OCI-LY7 (cell line): ENCODE results near the gene TMEM147. TPM values are rescaled to one million over a fixed set of nuclear protein-coding genes. Genes with fewer than 3 reads are reported as not detected.

Experiments
- BruUV-seq: library from RNA; stranded (reverse); fragments of 400-500 nt; replicated peaks from 2 replicates; lab custom pipeline; 2021; lab: Mats Ljungman, UMichigan
- CTCF ChIA-PET: fragments of 300-600 bp; sonication (Branson Sonifier 250); formaldehyde crosslinking; loops from one replicate; lab custom pipeline; 2022; ENCODE audit warnings: antibody characterized with exemption; ENCODE audit not compliant: unreplicated experiment; lab: Charles Lee
- POLR2A ChIA-PET: fragments of 300-600 bp; sonication (Branson Sonifier 250); formaldehyde crosslinking; loops from one replicate; lab custom pipeline; 2022; ENCODE audit warnings: antibody characterized with exemption; lab: Charles Lee
- DNase-seq: peaks from one replicate; pipeline ENCODE4 v3.0.0-alpha.2; 2015; ENCODE audit warnings: low spot score
- H2AFZ ChIP-seq: fragments of 200-600 bp; sonication (generic), shearing (Covaris generic); 2 replicates; pipeline ENCODE4 v1.6.1; 2014; ENCODE audit warnings: mild to moderate bottlenecking, antibody characterized with exemption, low read length, moderate library complexity
- H3K27ac ChIP-seq: fragments of 200-600 bp; sonication (generic); 2 replicates; pipeline ENCODE4 v1.5.1; 2014; ENCODE audit warnings: mixed run types, low read depth, mild to moderate bottlenecking, moderate library complexity, low read length, inconsistent platforms; ENCODE audit not compliant: poor library complexity, severe bottlenecking
- H3K36me3 ChIP-seq: fragments of 200-600 bp; sonication (generic); 2 replicates; pipeline ENCODE4 v1.6.1; 2014; ENCODE audit warnings: mild to moderate bottlenecking, antibody characterized with exemption, low read length, moderate library complexity, mixed read lengths; ENCODE audit not compliant: insufficient read depth
- H3K4me1 ChIP-seq: fragments of 200-600 bp; sonication (generic); 2 replicates; pipeline ENCODE4 v1.5.1; 2014; ENCODE audit warnings: mild to moderate bottlenecking, low read length; ENCODE audit not compliant: insufficient read depth, poor library complexity, severe bottlenecking
- H3K4me2 ChIP-seq: fragments of 200-600 bp; sonication (generic); 2 replicates; pipeline ENCODE4 v1.6.1; 2014; ENCODE audit warnings: mild to moderate bottlenecking, low read length
- H3K4me3 ChIP-seq: fragments of 200-600 bp; sonication (generic); 2 replicates; pipeline ENCODE4 v1.5.1; 2014; ENCODE audit warnings: mild to moderate bottlenecking, low read depth, low read length; ENCODE audit not compliant: poor library complexity, severe bottlenecking
- H3K79me2 ChIP-seq: fragments of 200-600 bp; sonication (generic); 2 replicates; pipeline ENCODE4 v1.6.1; 2016; ENCODE audit warnings: low read depth, mild to moderate bottlenecking, low read length, moderate library complexity, mixed read lengths; ENCODE audit not compliant: insufficient read depth
- H3K9me2 ChIP-seq: fragments of 200-600 bp; sonication (generic); 2 replicates; pipeline ENCODE4 v1.6.1; 2016; ENCODE audit warnings: mild to moderate bottlenecking, low read length, mixed read lengths; ENCODE audit not compliant: insufficient read depth
- H3K9me3 ChIP-seq: fragments of 200-600 bp; sonication (generic); 2 replicates; pipeline ENCODE4 v1.6.1; 2014; ENCODE audit warnings: mild to moderate bottlenecking, mixed run types, low read length, mixed read lengths
- H4K20me1 ChIP-seq: fragments of 200-600 bp; sonication (generic); 2 replicates; pipeline ENCODE4 v1.6.1; 2014; ENCODE audit warnings: mild to moderate bottlenecking, antibody characterized with exemption, low read length, moderate library complexity, mixed read lengths; ENCODE audit not compliant: insufficient read depth
- EZH2phosphoT487 ChIP-seq: fragments of 200-600 bp; sonication (generic); IDR thresholded peaks from 2 replicates; pipeline ENCODE4 v1.6.1; 2018; ENCODE audit warnings: low read depth, borderline replicate concordance, mild to moderate bottlenecking, mixed run types, antibody characterized with exemption, low read length, moderate library complexity, mixed read lengths
- intact Hi-C: fragments of 100-400 bp; cut with micrococcal nuclease; formaldehyde crosslinking; loops from one replicate; pipeline ENCODE4 v1.10.0; 2022; ENCODE audit not compliant: unreplicated experiment
- total RNA-seq, 2 experiments: library from RNA; depleted of rRNA in 1 of 2; stranded (reverse); fragments of >200 nt in 1 of 2; shearing (Covaris generic) in 1 of 2; gene quantifications; 2 replicates each; pipeline ENCODE4 v1.2.3, GENCODE V29; 2014 to 2022
- TF ChIP-seq, protein P1 (sequence below): fragments of 200-600 bp; sonication (generic); conservative IDR thresholded peaks from 2 replicates; pipeline ENCODE4 v1.5.1; 2014; ENCODE audit warnings: mild to moderate bottlenecking, antibody characterized with exemption, low read length, moderate library complexity, mixed read lengths

The TMEM147 gene
- total RNA-seq, 2 experiments from 2014 or later: 47.1 to 83.2 TPM

DNA sequence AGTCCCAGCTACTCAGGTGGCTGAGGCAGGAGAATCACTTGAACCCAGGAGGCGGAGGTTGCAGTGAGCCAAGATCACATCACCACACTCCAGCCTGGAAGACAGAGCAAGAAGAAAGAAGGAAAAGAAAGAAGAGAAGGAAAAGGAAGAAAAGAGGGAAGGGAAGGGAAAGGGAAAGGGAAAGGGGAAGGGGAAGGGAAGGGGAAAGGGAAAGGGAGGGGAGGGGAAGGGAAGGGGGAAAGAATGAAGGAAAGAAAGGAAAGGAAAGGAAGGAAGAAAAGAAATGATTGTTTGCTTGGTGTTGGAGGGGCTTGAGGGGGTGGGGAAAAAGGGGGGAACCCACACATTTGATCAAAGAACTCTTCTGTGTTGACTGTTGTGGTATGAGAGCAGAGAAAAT is 50.5 kb downstream of the TMEM147 start:
- Histone ChIP-seq H3K27ac (no peak overlapping the region), H3K9me2 (no peaks in the 10 kb centered on the region), H3K4me2 (no peak overlapping the region), H3K4me3 (no peak overlapping the region), H3K4me1 (peaks cover 5% of the 10 kb centered on the region), H4K20me1 (no peaks in the 10 kb centered on the region), H3K36me3 (no peaks in the 10 kb centered on the region), H3K79me2 (no peaks in the 10 kb centered on the region), H2AFZ (peak overlapping the region; percentile 65; the same call in 1 of the 2 replicates), H3K9me3 (no peaks in the 10 kb centered on the region)
- BruUV-seq: no TSS peak
- intact Hi-C loops: no loop called here
- TF ChIP-seq, protein P1, sequence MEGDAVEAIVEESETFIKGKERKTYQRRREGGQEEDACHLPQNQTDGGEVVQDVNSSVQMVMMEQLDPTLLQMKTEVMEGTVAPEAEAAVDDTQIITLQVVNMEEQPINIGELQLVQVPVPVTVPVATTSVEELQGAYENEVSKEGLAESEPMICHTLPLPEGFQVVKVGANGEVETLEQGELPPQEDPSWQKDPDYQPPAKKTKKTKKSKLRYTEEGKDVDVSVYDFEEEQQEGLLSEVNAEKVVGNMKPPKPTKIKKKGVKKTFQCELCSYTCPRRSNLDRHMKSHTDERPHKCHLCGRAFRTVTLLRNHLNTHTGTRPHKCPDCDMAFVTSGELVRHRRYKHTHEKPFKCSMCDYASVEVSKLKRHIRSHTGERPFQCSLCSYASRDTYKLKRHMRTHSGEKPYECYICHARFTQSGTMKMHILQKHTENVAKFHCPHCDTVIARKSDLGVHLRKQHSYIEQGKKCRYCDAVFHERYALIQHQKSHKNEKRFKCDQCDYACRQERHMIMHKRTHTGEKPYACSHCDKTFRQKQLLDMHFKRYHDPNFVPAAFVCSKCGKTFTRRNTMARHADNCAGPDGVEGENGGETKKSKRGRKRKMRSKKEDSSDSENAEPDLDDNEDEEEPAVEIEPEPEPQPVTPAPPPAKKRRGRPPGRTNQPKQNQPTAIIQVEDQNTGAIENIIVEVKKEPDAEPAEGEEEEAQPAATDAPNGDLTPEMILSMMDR: no peak
- TF ChIP-seq EZH2phosphoT487: no peak
- POLR2A ChIA-PET: no interaction called here
- DNase-seq: no peak
- CTCF ChIA-PET: no interaction called here

DNA sequence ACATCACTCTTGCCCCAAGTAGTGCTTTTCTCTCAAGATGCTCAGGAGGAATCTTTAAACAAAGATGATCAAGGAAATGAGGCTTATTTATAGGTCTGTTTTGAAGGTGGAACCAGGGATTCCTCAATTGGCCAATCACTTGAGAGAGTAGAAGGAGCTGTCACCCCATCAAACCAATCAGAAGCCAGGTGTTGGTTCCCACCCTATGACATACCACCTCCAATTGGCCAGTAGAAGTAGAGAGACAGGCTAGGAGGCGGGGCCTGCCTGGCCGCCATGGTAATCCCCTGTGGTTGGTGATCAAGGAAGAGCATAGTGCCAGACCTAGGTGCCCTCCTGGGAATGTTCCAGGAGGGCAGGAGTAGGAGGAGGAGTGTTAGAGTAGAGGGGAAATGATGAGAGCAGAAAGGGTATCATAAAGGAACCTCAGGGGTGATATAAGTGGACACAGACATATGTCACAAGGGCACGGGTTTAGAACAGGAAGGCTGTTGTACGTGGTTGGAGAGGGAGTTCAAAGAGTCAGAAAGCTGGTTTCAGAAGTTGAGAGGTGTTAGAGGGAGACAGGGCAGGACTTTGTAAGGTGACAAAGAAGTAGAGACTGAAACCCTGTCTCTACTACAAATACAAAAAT is 51.1 kb downstream of the TMEM147 start:
- Histone ChIP-seq H3K27ac (no peak overlapping the region), H3K79me2 (no peaks in the 10 kb centered on the region), H4K20me1 (no peaks in the 10 kb centered on the region), H3K4me1 (peaks cover 5% of the 10 kb centered on the region), H3K4me2 (no peak overlapping the region), H3K9me3 (no peaks in the 10 kb centered on the region), H3K9me2 (no peaks in the 10 kb centered on the region), H3K4me3 (no peak overlapping the region), H3K36me3 (no peaks in the 10 kb centered on the region), H2AFZ (peak overlapping the region; percentile 65; the same call in 1 of the 2 replicates)
- TF ChIP-seq, protein P1: no peak
- TF ChIP-seq EZH2phosphoT487: no peak
- intact Hi-C loops: no loop called here
- DNase-seq: peak; percentile 36
- CTCF ChIA-PET: no interaction called here
- no TSS peak for BruUV-seq
- POLR2A ChIA-PET: no interaction called here

Other genes starting within 250 kb of the TMEM147 start
- gene CD22, start 216.4 kb upstream of the TMEM147 start, total RNA-seq (2014; rRNA removed; shearing (Covaris generic)): 312 and 413 TPM in 2 replicates
- gene CD22, start 216.4 kb upstream of the TMEM147 start, total RNA-seq (2022): 972 TPM in 2 replicates
- 8.5 and 11.4 TPM in 2 replicates for gene FFAR1, start 197.7 kb upstream of the TMEM147 start, total RNA-seq (2014; rRNA removed; shearing (Covaris generic))
- gene FFAR1, start 197.7 kb upstream of the TMEM147 start, total RNA-seq (2022): 9.8 and 11.6 TPM in 2 replicates
- 0.72 TPM in 1 of 2 replicates, not detected in the other for gene FFAR3, start 187.2 kb upstream of the TMEM147 start, total RNA-seq (2014; rRNA removed; shearing (Covaris generic))
- 0.19 and 0.31 TPM in 2 replicates for gene FFAR3, start 187.2 kb upstream of the TMEM147 start, total RNA-seq (2022)
- gene GPR42, start 174.6 kb upstream of the TMEM147 start, total RNA-seq (2014; rRNA removed; shearing (Covaris generic)): 0.06 TPM in 1 of 2 replicates, not detected in the other
- gene GPR42, start 174.6 kb upstream of the TMEM147 start, total RNA-seq (2022): not detected in 2 replicates
- gene FFAR2, start 97.4 kb upstream of the TMEM147 start, total RNA-seq (2014; rRNA removed; shearing (Covaris generic)): not detected in 2 replicates
- not detected in 2 replicates for gene FFAR2, start 97.4 kb upstream of the TMEM147 start, total RNA-seq (2022)
- gene KRTDAP, start 55.2 kb upstream of the TMEM147 start, total RNA-seq (2014; rRNA removed; shearing (Covaris generic)): not detected in 2 replicates
- gene KRTDAP, start 55.2 kb upstream of the TMEM147 start, total RNA-seq (2022): not detected in 2 replicates
- not detected in 2 replicates for gene DMKN, start 32.0 kb upstream of the TMEM147 start, total RNA-seq (2014; rRNA removed; shearing (Covaris generic))
- not detected in 2 replicates for gene DMKN, start 32.0 kb upstream of the TMEM147 start, total RNA-seq (2022)
- not detected in 2 replicates for gene SBSN, start 17.3 kb upstream of the TMEM147 start, total RNA-seq (2014; rRNA removed; shearing (Covaris generic))
- not detected in 2 replicates for gene SBSN, start 17.3 kb upstream of the TMEM147 start, total RNA-seq (2022)
- gene GAPDHS, start 12.2 kb upstream of the TMEM147 start, total RNA-seq (2014; rRNA removed; shearing (Covaris generic)): not detected in 2 replicates
- not detected in 2 replicates for gene GAPDHS, start 12.2 kb upstream of the TMEM147 start, total RNA-seq (2022)
- gene ATP4A, start 18.0 kb downstream of the TMEM147 start, total RNA-seq (2014; rRNA removed; shearing (Covaris generic)): 0.15 and 0.92 TPM in 2 replicates
- gene ATP4A, start 18.0 kb downstream of the TMEM147 start, total RNA-seq (2022): 0.33 and 0.36 TPM in 2 replicates
- gene PMIS2, start 40.5 kb downstream of the TMEM147 start, total RNA-seq (2014; rRNA removed; shearing (Covaris generic)): not detected in 2 replicates
- not detected in 2 replicates for gene PMIS2, start 40.5 kb downstream of the TMEM147 start, total RNA-seq (2022)
- 61.5 and 66.8 TPM in 2 replicates for gene HAUS5, start 67.1 kb downstream of the TMEM147 start, total RNA-seq (2014; rRNA removed; shearing (Covaris generic))
- 58.1 and 59.7 TPM in 2 replicates for gene HAUS5, start 67.1 kb downstream of the TMEM147 start, total RNA-seq (2022)
- gene RBM42, start 83.4 kb downstream of the TMEM147 start, total RNA-seq (2014; rRNA removed; shearing (Covaris generic)): 62.0 and 73.6 TPM in 2 replicates
- gene RBM42, start 83.4 kb downstream of the TMEM147 start, total RNA-seq (2022): 105 and 115 TPM in 2 replicates
- gene ETV2, start 96.1 kb downstream of the TMEM147 start, total RNA-seq (2014; rRNA removed; shearing (Covaris generic)): 0.25 and 0.57 TPM in 2 replicates
- gene ETV2, start 96.1 kb downstream of the TMEM147 start, total RNA-seq (2022): 1.7 and 2.0 TPM in 2 replicates
- 404 and 536 TPM in 2 replicates for gene COX6B1, start 102.7 kb downstream of the TMEM147 start, total RNA-seq (2014; rRNA removed; shearing (Covaris generic))
- gene COX6B1, start 102.7 kb downstream of the TMEM147 start, total RNA-seq (2022): 373 and 395 TPM in 2 replicates
- gene UPK1A, start 120.9 kb downstream of the TMEM147 start, total RNA-seq (2014; rRNA removed; shearing (Covaris generic)): not detected in 2 replicates
- gene UPK1A, start 120.9 kb downstream of the TMEM147 start, total RNA-seq (2022): not detected in 2 replicates
- not detected in 2 replicates for gene ZBTB32, start 158.9 kb downstream of the TMEM147 start, total RNA-seq (2014; rRNA removed; shearing (Covaris generic))
- gene ZBTB32, start 158.9 kb downstream of the TMEM147 start, total RNA-seq (2022): not detected in 2 replicates
- 18.0 and 25.2 TPM in 2 replicates for gene KMT2B, start 172.4 kb downstream of the TMEM147 start, total RNA-seq (2014; rRNA removed; shearing (Covaris generic))
- 56.2 and 57.2 TPM in 2 replicates for gene KMT2B, start 172.4 kb downstream of the TMEM147 start, total RNA-seq (2022)
- 8.5 and 11.4 TPM in 2 replicates for gene IGFLR1, start 196.8 kb downstream of the TMEM147 start, total RNA-seq (2014; rRNA removed; shearing (Covaris generic))
- 18.3 and 21.5 TPM in 2 replicates for gene IGFLR1, start 196.8 kb downstream of the TMEM147 start, total RNA-seq (2022)
- gene U2AF1L4, start 199.8 kb downstream of the TMEM147 start, total RNA-seq (2014; rRNA removed; shearing (Covaris generic)): 16.1 and 33.6 TPM in 2 replicates
- 35.2 and 37.5 TPM in 2 replicates for gene U2AF1L4, start 199.8 kb downstream of the TMEM147 start, total RNA-seq (2022)
- gene PSENEN, start 200.0 kb downstream of the TMEM147 start, total RNA-seq (2014; rRNA removed; shearing (Covaris generic)): 20.8 and 25.7 TPM in 2 replicates
- gene PSENEN, start 200.0 kb downstream of the TMEM147 start, total RNA-seq (2022): 51.0 and 53.7 TPM in 2 replicates
- gene LIN37, start 202.9 kb downstream of the TMEM147 start, total RNA-seq (2014; rRNA removed; shearing (Covaris generic)): 6.0 and 11.6 TPM in 2 replicates
- gene LIN37, start 202.9 kb downstream of the TMEM147 start, total RNA-seq (2022): 11.7 and 20.0 TPM in 2 replicates
- not detected in 2 replicates for gene HSPB6, start 211.4 kb downstream of the TMEM147 start, total RNA-seq (2014; rRNA removed; shearing (Covaris generic))
- 1.7 and 1.8 TPM in 2 replicates for gene HSPB6, start 211.4 kb downstream of the TMEM147 start, total RNA-seq (2022)
- 15.2 and 17.2 TPM in 2 replicates for gene PROSER3, start 212.6 kb downstream of the TMEM147 start, total RNA-seq (2014; rRNA removed; shearing (Covaris generic))
- 66.1 and 70.6 TPM in 2 replicates for gene PROSER3, start 212.6 kb downstream of the TMEM147 start, total RNA-seq (2022)
- gene ARHGAP33, start 229.9 kb downstream of the TMEM147 start, total RNA-seq (2014; rRNA removed; shearing (Covaris generic)): 15.1 and 21.3 TPM in 2 replicates
- gene ARHGAP33, start 229.9 kb downstream of the TMEM147 start, total RNA-seq (2022): 94.6 and 130 TPM in 2 replicates